B cell (primary cell): ENCODE data around the gene ZNF627. TPM values are rescaled to one million over a fixed set of nuclear protein-coding genes. Genes with fewer than 3 reads are reported as not detected.

Experiments used
- ATAC-seq: fragments of 200-7000 bp; cut with Tn5 transposase; one replicate; pipeline ENCODE4 v1.10.0; 2021; ENCODE audit warnings: low read depth, mild to moderate bottlenecking, moderate number of reproducible peaks, moderate library complexity
- CTCF ChIA-PET: fragments of 350-600 bp; sonication (Branson Sonifier 250); formaldehyde crosslinking; loops from one replicate; lab custom pipeline; 2021; ENCODE audit warnings: antibody characterized with exemption, inconsistent platforms; lab: Charles Lee
- POLR2A ChIA-PET: fragments of 350-600 bp; sonication (Branson Sonifier 250); formaldehyde crosslinking; loops from one replicate; lab custom pipeline; 2021; ENCODE audit warnings: antibody characterized with exemption; lab: Charles Lee
- DNase-seq: peaks from one replicate; pipeline ENCODE4 v3.0.0; 2013
- H2AFZ ChIP-seq: 2 replicates; pipeline ENCODE4 v1.6.1; 2012; ENCODE audit warnings: mild to moderate bottlenecking, low read depth, low read length; ENCODE audit not compliant: insufficient read depth, poor library complexity, severe bottlenecking
- H3K27ac ChIP-seq, 2 donors: 1 replicate in 1 of 2; 2 replicates in 1 of 2; pipeline ENCODE4 v1.5.1; 2012 to 2013; ENCODE audit warnings: low read length in 2 of 2, mild to moderate bottlenecking in 2 of 2, moderate library complexity in 1 of 2
- H3K27me3 ChIP-seq, 4 experiments: fragments of 200-600 bp in 1 of 4; sonication (generic) in 1 of 4; replicated peaks in 1 of 4; 1 replicate in 2 of 4; 2 replicates in 2 of 4; pipeline versions ENCODE4 v1.6.1 to v1.7.0; 2013 to 2016; ENCODE audit warnings: low read length in 3 of 4, mild to moderate bottlenecking in 2 of 4, mixed read lengths in 1 of 4, moderate library complexity in 1 of 4; ENCODE audit not compliant: insufficient read depth in 4 of 4, control insufficient read depth in 3 of 4; ENCODE audit errors: control extremely low read depth in 1 of 4
- H3K36me3 ChIP-seq, 2 experiments: replicated peaks in 1 of 2; 1 replicate in 1 of 2; 2 replicates in 1 of 2; pipeline versions ENCODE4 v1.6.1 to v1.7.1; 2013; ENCODE audit warnings: low read length in 1 of 2; ENCODE audit not compliant: insufficient read depth in 2 of 2, control insufficient read depth in 1 of 2; ENCODE audit errors: control extremely low read depth in 1 of 2, extremely low read depth in 1 of 2
- H3K4me1 ChIP-seq, 2 donors: fragments of 200-600 bp in 1 of 2; sonication (generic) in 1 of 2; 1 replicate in 1 of 2; 2 replicates in 1 of 2; pipeline versions ENCODE4 v1.5.1 to v1.6.1; 2013 to 2017; ENCODE audit warnings: low read length in 2 of 2; ENCODE audit not compliant: control insufficient read depth in 2 of 2, insufficient read depth in 2 of 2
- H3K4me2 ChIP-seq: replicated peaks from 2 replicates; pipeline ENCODE3; 2012; ENCODE audit warnings: mild to moderate bottlenecking, low read depth, low read length; ENCODE audit not compliant: poor library complexity, severe bottlenecking
- H3K4me3 ChIP-seq, 5 experiments: fragments of 200-600 bp in 1 of 5; sonication (generic) in 1 of 5; 1 replicate in 3 of 5; 2 replicates in 2 of 5; pipeline versions ENCODE4 v1.5.1 to v1.7.0; 2011 to 2016; ENCODE audit warnings: low read length in 4 of 5, mild to moderate bottlenecking in 4 of 5, low read depth in 2 of 5, control low read depth in 1 of 5, moderate library complexity in 1 of 5; ENCODE audit not compliant: insufficient read depth in 1 of 5; ENCODE audit errors: control extremely low read depth in 1 of 5, extremely low read depth in 1 of 5
- H3K79me2 ChIP-seq: fragments of 200-600 bp; sonication (generic); one replicate; pipeline ENCODE4 v1.6.0; 2016; ENCODE audit warnings: low read length; ENCODE audit not compliant: control insufficient read depth, insufficient read depth
- H3K9ac ChIP-seq: fragments of 200-600 bp; sonication (generic); 2 replicates; pipeline ENCODE4 v1.6.1; 2017; ENCODE audit warnings: mild to moderate bottlenecking, low read length, moderate library complexity
- H3K9me3 ChIP-seq, 3 donors: one replicate each; pipeline versions ENCODE4 v1.6.1 to v1.7.1; 2013; ENCODE audit warnings: low read length in 2 of 3; ENCODE audit not compliant: control insufficient read depth in 2 of 3, insufficient read depth in 1 of 3; ENCODE audit errors: control extremely low read depth in 1 of 3
- H4K20me1 ChIP-seq: 2 replicates; pipeline ENCODE4 v1.6.0; 2012; ENCODE audit warnings: mild to moderate bottlenecking, low read length; ENCODE audit not compliant: insufficient read depth, control insufficient read depth, poor library complexity, severe bottlenecking
- H3K27ac Mint-ChIP-seq: one replicate; pipeline ENCODE4 v1.8.0; 2021; ENCODE audit warnings: mixed read lengths
- H3K27me3 Mint-ChIP-seq: one replicate; pipeline ENCODE4 v1.8.0; 2021; ENCODE audit warnings: mixed read lengths
- H3K4me1 Mint-ChIP-seq: one replicate; pipeline ENCODE4 v1.8.0; 2021; ENCODE audit warnings: mixed read lengths
- H3K4me3 Mint-ChIP-seq: one replicate; pipeline ENCODE4 v1.8.0; 2021; ENCODE audit warnings: mixed read lengths
- H3K9me3 Mint-ChIP-seq: one replicate; pipeline ENCODE4 v1.8.0; 2022; ENCODE audit warnings: mixed read lengths; ENCODE audit not compliant: insufficient read depth
- CTCF ChIP-seq: fragments of 200-600 bp; IDR thresholded peaks from one replicate; pipeline ENCODE4 v1.8.0; 2022; ENCODE audit warnings: antibody characterized with exemption, mild to moderate bottlenecking
- EZH2 ChIP-seq: IDR thresholded peaks from 2 replicates; pipeline ENCODE4 v1.6.1; 2012; ENCODE audit warnings: borderline replicate concordance, low read depth, mild to moderate bottlenecking, moderate library complexity, low read length; ENCODE audit not compliant: insufficient read depth, poor library complexity, severe bottlenecking
- WGBS: methylation state at CpG from one replicate; pipeline ENCODE4 v1.1.5; 2013; ENCODE audit warnings: missing lambda C conversion rate; ENCODE audit not compliant: insufficient coverage; 5-methylcytosine and 5-hydroxymethylcytosine counted together
- intact Hi-C: fragments of 100-400 bp; cut with micrococcal nuclease; formaldehyde crosslinking; loops from one replicate; pipeline ENCODE4 v1.10.0; 2022
- polyA plus RNA-seq: library from polyadenylated mRNA; depleted of rRNA; stranded (reverse); fragments of >200 nt; gene quantifications from 2 replicates; pipeline ENCODE4 v1.2.3, GENCODE V29; 2012
- total RNA-seq, 2 donors: library from RNA; stranded (reverse); fragments of 120-200 nt in 1 of 2; gene quantifications; 1 replicate in 1 of 2; 2 replicates in 1 of 2; pipeline versions ENCODE4 v1.2.3 to v1.2.4, GENCODE V29; 2013 to 2022

ZNF627 gene
- total and polyA plus RNA-seq, 2 donors (not counting 1 experiment from before 2014, with no cell fraction given) = 9.6 to 26.2 TPM

GRCh38 chr19:11576227-11576626, 21.1 kb upstream of the ZNF627 start:
- no peaks in the 10 kb centered on the region for H3K27me3 Mint-ChIP-seq
- H3K4me3 ChIP-seq = no peak overlapping the region
- no peaks in the 10 kb centered on the region for H3K27me3 ChIP-seq
- H3K36me3 ChIP-seq = peaks cover 0 to 22% of the 10 kb centered on the region in 2 experiments
- H2AFZ ChIP-seq = no peak overlapping the region
- peaks cover 5% of the 10 kb centered on the region for H3K79me2 ChIP-seq
- H3K9ac ChIP-seq = no peak overlapping the region
- no peak for TF ChIP-seq CTCF
- no peak for TF ChIP-seq EZH2
- ChIA-PET POLR2A (interaction anchor here (0.6 to 3.0 kb wide), 4 partner anchors 8 to 24 kb away, joined by 3 to 19 read pairs (median 8); no protein-coding TSS in a partner anchor), CTCF (interaction anchor here (1.0 to 2.7 kb wide), 3 partner anchors 10 to 16 kb away, joined by 3 to 13 read pairs (median 6); no protein-coding TSS in a partner anchor)
- no peaks in the 10 kb centered on the region for H4K20me1 ChIP-seq
- peaks cover 61% of the 10 kb centered on the region for H3K4me1 Mint-ChIP-seq
- H3K9me3 ChIP-seq = no peaks in the 10 kb centered on the region
- WGBS = 93% methylated on average over 15 of the region's 15 CpGs
- H3K4me2 ChIP-seq = peak overlapping the region; percentile 3
- peaks cover 54 to 83% of the 10 kb centered on the region in 2 donors for H3K4me1 ChIP-seq
- ATAC-seq = no peak
- H3K27ac ChIP-seq = peak overlapping the region in 1 of 2 donors; percentile 18
- no peak for DNase-seq
- intact Hi-C loops = no loop called here
- peak overlapping the region; percentile 88 for H3K27ac Mint-ChIP-seq
- H3K4me3 Mint-ChIP-seq = peak overlapping the region; percentile 91
- no peaks in the 10 kb centered on the region for H3K9me3 Mint-ChIP-seq

- Mint-ChIP-seq H3K9me3 (no peaks in the 10 kb centered on the region), H3K4me3 (peak within 1 kb of the TSS; percentile 91), H3K4me1 (peaks cover 67% of the 10 kb centered on the region), H3K27ac (peak within 1 kb of the TSS; percentile 94), H3K27me3 (no peaks in the 10 kb centered on the region)
- ChIA-PET CTCF (interaction anchor here (1.5 to 7.2 kb wide), 4 partner anchors 9 to 49 kb away, joined by 5 to 61 read pairs (median 6); partner anchors contain the start of gene ECSIT), POLR2A (interaction anchor here (1.7 to 3.0 kb wide), 2 partner anchors 9 to 16 kb away, joined by 4 to 19 read pairs; no protein-coding TSS in a partner anchor)
- TF ChIP-seq CTCF (no peak), EZH2 (no peak)
- ATAC-seq = no peak
- 59% methylated on average over 13 of the region's 18 CpGs for WGBS
- intact Hi-C loops = no loop called here
- H4K20me1 ChIP-seq = no peaks in the 10 kb centered on the region
- peak within 1 kb of the TSS in 4 of 5 experiments; percentile 61 to 80 (median 68) for H3K4me3 ChIP-seq
- peaks cover 5% of the 10 kb centered on the region for H3K79me2 ChIP-seq
- H3K36me3 ChIP-seq = peaks cover 0 to 19% of the 10 kb centered on the region in 2 experiments
- H3K27ac ChIP-seq = peak within 1 kb of the TSS; percentile 67 to 77
- H2AFZ ChIP-seq = peak within 1 kb of the TSS; percentile 72
- H3K27me3 ChIP-seq = no peaks in the 10 kb centered on the region
- no peaks in the 10 kb centered on the region for H3K9me3 ChIP-seq
- DNase-seq = peak; percentile 41
- peak within 1 kb of the TSS; percentile 93 for H3K4me2 ChIP-seq
- peak within 1 kb of the TSS; percentile 75 for H3K9ac ChIP-seq
- peaks cover 64 to 94% of the 10 kb centered on the region in 2 donors for H3K4me1 ChIP-seq
These were observed 19.6 kb upstream of the ZNF627 start, which contains the start of gene ACP5 for GRCh38 chr19:11577451-11578257. TSS of gene ACP5 (minus strand) at chr19:11577645. CDS start at chr19:11577317, 328 bp downstream.
